Measurements from ENCODE around the gene FADS3. TPM values are rescaled to one million over a fixed set of nuclear protein-coding genes. Genes with fewer than 3 reads are reported as not detected.

The FADS3 gene
- total and polyA plus RNA-seq, 9 of the 15 experiments (the other 6 are each of a cell fraction or from before 2014, with no cell fraction given) = 0.97 to 148 (median 92.7) TPM

DNA sequence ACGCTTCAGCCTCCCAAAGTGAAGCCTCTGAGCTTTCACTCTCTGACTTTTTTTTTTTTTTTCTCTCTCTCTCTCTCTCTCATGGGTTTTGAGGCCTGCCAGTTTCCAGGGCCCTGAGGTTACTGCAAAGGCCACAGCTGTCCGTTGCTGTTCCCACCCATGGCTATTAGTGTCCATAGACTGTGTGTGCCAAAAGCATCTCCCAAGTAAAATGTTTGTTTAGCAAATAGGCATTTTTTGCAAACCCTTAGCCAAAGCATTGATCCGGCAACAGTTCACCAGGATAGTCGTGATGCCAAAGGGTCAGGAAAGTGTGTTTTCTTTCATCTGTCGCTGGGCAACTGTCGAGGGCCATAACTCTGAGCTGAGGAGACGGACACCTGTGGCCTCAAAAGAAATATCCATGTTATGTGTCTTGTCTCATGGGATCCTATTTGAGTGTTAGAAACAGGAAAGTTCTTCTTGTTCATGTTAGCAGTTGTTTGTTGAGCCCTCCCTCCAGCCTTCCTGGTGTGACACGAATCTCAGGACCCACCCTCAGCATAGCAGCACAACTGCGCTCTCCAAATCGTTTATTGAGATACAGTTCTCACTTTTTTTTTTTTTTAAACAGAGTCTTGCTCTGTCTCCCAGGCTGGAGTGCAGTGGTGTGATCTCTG, 44.9 kb downstream of the FADS3 start:
- no peak overlapping the region for H2AFZ ChIP-seq (ENCODE audit: low read depth, low read length)
- H3K9me1 ChIP-seq (ENCODE audit: control insufficient read depth, insufficient read depth, low read length) = no peaks in the 10 kb centered on the region
- no peaks in the 10 kb centered on the region for H3K9me3 ChIP-seq (replicated peaks; ENCODE audit: control insufficient read depth, insufficient read depth, low read depth, low read length)
- ChIA-PET CTCF (ENCODE audit: low intra/inter-chr PET ratio) (interaction anchor here (0.7 kb wide), 1 partner anchor 51 kb away, joined by 4 read pairs; no protein-coding TSS in a partner anchor), POLR2A (interaction anchor here (0.7 to 1.0 kb wide), 2 partner anchors 28 to 235 kb away, joined by 3 to 4 read pairs; no protein-coding TSS in a partner anchor)
- intact Hi-C loops (cut with micrococcal nuclease) (no loop called here), in situ Hi-C loops (cut with MboI) (no loop called here)
- TF ChIP-seq ASH1L (IDR thresholded peaks at IDR 0.05; ENCODE audit: borderline replicate concordance, low read depth, partially characterized antibody) = no peak
- TF ChIP-seq, protein P1, sequence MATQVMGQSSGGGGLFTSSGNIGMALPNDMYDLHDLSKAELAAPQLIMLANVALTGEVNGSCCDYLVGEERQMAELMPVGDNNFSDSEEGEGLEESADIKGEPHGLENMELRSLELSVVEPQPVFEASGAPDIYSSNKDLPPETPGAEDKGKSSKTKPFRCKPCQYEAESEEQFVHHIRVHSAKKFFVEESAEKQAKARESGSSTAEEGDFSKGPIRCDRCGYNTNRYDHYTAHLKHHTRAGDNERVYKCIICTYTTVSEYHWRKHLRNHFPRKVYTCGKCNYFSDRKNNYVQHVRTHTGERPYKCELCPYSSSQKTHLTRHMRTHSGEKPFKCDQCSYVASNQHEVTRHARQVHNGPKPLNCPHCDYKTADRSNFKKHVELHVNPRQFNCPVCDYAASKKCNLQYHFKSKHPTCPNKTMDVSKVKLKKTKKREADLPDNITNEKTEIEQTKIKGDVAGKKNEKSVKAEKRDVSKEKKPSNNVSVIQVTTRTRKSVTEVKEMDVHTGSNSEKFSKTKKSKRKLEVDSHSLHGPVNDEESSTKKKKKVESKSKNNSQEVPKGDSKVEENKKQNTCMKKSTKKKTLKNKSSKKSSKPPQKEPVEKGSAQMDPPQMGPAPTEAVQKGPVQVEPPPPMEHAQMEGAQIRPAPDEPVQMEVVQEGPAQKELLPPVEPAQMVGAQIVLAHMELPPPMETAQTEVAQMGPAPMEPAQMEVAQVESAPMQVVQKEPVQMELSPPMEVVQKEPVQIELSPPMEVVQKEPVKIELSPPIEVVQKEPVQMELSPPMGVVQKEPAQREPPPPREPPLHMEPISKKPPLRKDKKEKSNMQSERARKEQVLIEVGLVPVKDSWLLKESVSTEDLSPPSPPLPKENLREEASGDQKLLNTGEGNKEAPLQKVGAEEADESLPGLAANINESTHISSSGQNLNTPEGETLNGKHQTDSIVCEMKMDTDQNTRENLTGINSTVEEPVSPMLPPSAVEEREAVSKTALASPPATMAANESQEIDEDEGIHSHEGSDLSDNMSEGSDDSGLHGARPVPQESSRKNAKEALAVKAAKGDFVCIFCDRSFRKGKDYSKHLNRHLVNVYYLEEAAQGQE (IDR thresholded peaks at IDR 0.05; ENCODE audit: borderline replicate concordance) = no peak
- TF ChIP-seq, protein P1 (CRISPR knock-in tag; IDR thresholded peaks at IDR 0.05; ENCODE audit: low read depth) = no peak
- TF ChIP-seq TAF7 (tag; IDR thresholded peaks at IDR 0.05) = no peak
- TF ChIP-seq, protein P2, sequence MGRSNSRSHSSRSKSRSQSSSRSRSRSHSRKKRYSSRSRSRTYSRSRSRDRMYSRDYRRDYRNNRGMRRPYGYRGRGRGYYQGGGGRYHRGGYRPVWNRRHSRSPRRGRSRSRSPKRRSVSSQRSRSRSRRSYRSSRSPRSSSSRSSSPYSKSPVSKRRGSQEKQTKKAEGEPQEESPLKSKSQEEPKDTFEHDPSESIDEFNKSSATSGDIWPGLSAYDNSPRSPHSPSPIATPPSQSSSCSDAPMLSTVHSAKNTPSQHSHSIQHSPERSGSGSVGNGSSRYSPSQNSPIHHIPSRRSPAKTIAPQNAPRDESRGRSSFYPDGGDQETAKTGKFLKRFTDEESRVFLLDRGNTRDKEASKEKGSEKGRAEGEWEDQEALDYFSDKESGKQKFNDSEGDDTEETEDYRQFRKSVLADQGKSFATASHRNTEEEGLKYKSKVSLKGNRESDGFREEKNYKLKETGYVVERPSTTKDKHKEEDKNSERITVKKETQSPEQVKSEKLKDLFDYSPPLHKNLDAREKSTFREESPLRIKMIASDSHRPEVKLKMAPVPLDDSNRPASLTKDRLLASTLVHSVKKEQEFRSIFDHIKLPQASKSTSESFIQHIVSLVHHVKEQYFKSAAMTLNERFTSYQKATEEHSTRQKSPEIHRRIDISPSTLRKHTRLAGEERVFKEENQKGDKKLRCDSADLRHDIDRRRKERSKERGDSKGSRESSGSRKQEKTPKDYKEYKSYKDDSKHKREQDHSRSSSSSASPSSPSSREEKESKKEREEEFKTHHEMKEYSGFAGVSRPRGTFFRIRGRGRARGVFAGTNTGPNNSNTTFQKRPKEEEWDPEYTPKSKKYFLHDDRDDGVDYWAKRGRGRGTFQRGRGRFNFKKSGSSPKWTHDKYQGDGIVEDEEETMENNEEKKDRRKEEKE (IDR thresholded peaks at IDR 0.05; ENCODE audit: borderline replicate concordance in 1 of 2, control insufficient read depth in 1 of 2, low read depth in 2 of 2, low read length in 1 of 2) = no peak
- H3K27ac ChIP-seq (ENCODE audit: extremely low read depth, low read depth, low read length) = no peak overlapping the region
- no TSS peak for BruUV-seq (replicated peaks)
- no peaks in the 10 kb centered on the region for H4K20me1 ChIP-seq (replicated peaks; ENCODE audit: control insufficient read depth, insufficient read depth, low read length)
- WGBS (ENCODE audit: insufficient coverage, low coverage, missing lambda C conversion rate) = 79% methylated on average over 9 of the region's 10 CpGs
- DNase-seq (ENCODE audit: extremely low read depth in 1 of 4, low spot score in 3 of 4) = no peak
- H3K9ac ChIP-seq (ENCODE audit: insufficient read depth in 1 of 2, low read depth in 2 of 2, low read length in 2 of 2) = peak overlapping the region in 1 of 2 experiments; percentile 14; a peak in 1 of 4 replicates
- H3K36me3 ChIP-seq (ENCODE audit: control insufficient read depth, insufficient read depth, low read length) = peaks cover 7% of the 10 kb centered on the region; the same call in 1 of the 3 replicates
- no peak for ATAC-seq
- peaks cover 16 to 32% of the 10 kb centered on the region in 2 experiments; a peak in 4 of 5 replicates for H3K4me1 ChIP-seq (replicated peaks in 1 of 2; ENCODE audit: control insufficient read depth in 2 of 2, insufficient read depth in 2 of 2, low read length in 2 of 2)
- H3K4me3 ChIP-seq = no peak overlapping the region
- H3K79me2 ChIP-seq (ENCODE audit: control insufficient read depth, insufficient read depth, low read length) = no peaks in the 10 kb centered on the region
- H3K27me3 ChIP-seq (ENCODE audit: control insufficient read depth in 2 of 2, insufficient read depth in 2 of 2, low read length in 2 of 2) = no peaks in the 10 kb centered on the region
- no peak overlapping the region for H3K4me2 ChIP-seq (ENCODE audit: insufficient read depth, low read length)
- no peak for FAIRE-seq

All from K562 (cell line).